Measurements from ENCODE around the gene NR2E3. TPM values are rescaled to one million over a fixed set of nuclear protein-coding genes. Genes with fewer than 3 reads are reported as not detected.

The NR2E3 gene
- total and polyA plus RNA-seq, 9 of the 15 experiments (the other 6 are each of a cell fraction or from before 2014, with no cell fraction given) = not detected

GRCh38 chr15:71808311-71809020, 1.9 kb upstream of the NR2E3 start (continued):
- TF ChIP-seq, protein P1, sequence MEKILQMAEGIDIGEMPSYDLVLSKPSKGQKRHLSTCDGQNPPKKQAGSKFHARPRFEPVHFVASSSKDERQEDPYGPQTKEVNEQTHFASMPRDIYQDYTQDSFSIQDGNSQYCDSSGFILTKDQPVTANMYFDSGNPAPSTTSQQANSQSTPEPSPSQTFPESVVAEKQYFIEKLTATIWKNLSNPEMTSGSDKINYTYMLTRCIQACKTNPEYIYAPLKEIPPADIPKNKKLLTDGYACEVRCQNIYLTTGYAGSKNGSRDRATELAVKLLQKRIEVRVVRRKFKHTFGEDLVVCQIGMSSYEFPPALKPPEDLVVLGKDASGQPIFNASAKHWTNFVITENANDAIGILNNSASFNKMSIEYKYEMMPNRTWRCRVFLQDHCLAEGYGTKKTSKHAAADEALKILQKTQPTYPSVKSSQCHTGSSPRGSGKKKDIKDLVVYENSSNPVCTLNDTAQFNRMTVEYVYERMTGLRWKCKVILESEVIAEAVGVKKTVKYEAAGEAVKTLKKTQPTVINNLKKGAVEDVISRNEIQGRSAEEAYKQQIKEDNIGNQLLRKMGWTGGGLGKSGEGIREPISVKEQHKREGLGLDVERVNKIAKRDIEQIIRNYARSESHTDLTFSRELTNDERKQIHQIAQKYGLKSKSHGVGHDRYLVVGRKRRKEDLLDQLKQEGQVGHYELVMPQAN (IDR thresholded peaks at IDR 0.05; ENCODE audit: borderline replicate concordance) = no peak
- no peak for TF ChIP-seq NCOA2 (IDR thresholded peaks at IDR 0.05; ENCODE audit: partially characterized antibody in 2 of 2)
- no peak for TF ChIP-seq TCFL5 (CRISPR knock-in tag; conservative IDR thresholded peaks at IDR 0.05)

DNA sequence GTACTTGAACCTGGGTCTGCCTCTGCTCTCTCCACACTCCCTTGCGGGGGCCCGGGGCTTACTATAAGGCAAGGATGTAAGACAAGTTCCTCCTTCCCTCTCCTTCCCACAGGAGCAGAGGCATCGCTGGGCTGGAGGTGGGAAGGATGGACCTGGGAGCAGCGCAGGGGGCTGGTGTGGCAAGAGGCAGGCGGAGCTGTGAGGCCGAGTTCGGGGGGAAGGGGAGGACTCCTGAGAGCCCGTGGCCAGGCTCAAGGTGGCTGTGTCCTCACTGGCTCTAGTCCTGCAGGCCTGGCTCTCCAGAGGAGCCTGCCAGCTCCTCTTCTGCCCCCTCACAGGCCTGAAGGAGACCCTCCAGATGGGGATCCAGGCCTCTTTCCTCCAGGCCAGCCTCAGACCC, 1.0 kb upstream of the NR2E3 start:
- Histone ChIP-seq H2AFZ (ENCODE audit: low read depth, low read length) (no peak overlapping the region), H3K9ac (ENCODE audit: insufficient read depth in 1 of 2, low read depth in 2 of 2, low read length in 2 of 2) (no peak overlapping the region), H3K9me3 (replicated peaks; ENCODE audit: control insufficient read depth, insufficient read depth, low read depth, low read length) (no peaks in the 10 kb centered on the region), H3K9me1 (ENCODE audit: control insufficient read depth, insufficient read depth, low read length) (no peaks in the 10 kb centered on the region), H3K4me3 (no peak overlapping the region), H3K36me3 (ENCODE audit: control insufficient read depth, insufficient read depth, low read length) (no peaks in the 10 kb centered on the region), H3K27ac (ENCODE audit: extremely low read depth, low read depth, low read length) (no peak overlapping the region), H3K79me2 (ENCODE audit: control insufficient read depth, insufficient read depth, low read length) (no peaks in the 10 kb centered on the region), H3K4me2 (ENCODE audit: insufficient read depth, low read length) (no peak overlapping the region), H3K27me3 (ENCODE audit: control insufficient read depth in 2 of 2, insufficient read depth in 2 of 2, low read length in 2 of 2) (peaks cover 35 to 63% of the 10 kb centered on the region in 2 experiments; a peak in 4 of 5 replicates), H3K4me1 (replicated peaks in 1 of 2; ENCODE audit: control insufficient read depth in 2 of 2, insufficient read depth in 2 of 2, low read length in 2 of 2) (peaks cover 0 to 6% of the 10 kb centered on the region in 2 experiments; a peak in 2 of 5 replicates), H4K20me1 (replicated peaks; ENCODE audit: control insufficient read depth, insufficient read depth, low read length) (peaks cover 5% of the 10 kb centered on the region)
- TF ChIP-seq ZNF354B (CRISPR knock-in tag; IDR thresholded peaks at IDR 0.05) = no peak
- TF ChIP-seq TSHZ1 (CRISPR knock-in tag; IDR thresholded peaks at IDR 0.05) = no peak
- no peak for TF ChIP-seq ZNF212 (CRISPR knock-in tag; IDR thresholded peaks at IDR 0.05)
- no peak for TF ChIP-seq SMARCE1 (IDR thresholded peaks at IDR 0.05)
- FAIRE-seq = no peak
- no peak for DNase-seq (ENCODE audit: extremely low read depth in 1 of 4, low spot score in 3 of 4)
- intact Hi-C loops (cut with micrococcal nuclease) = loop anchor here (10.0 kb wide), 2 partner anchors 365 to 425 kb away; no protein-coding TSS in a partner anchor
- in situ Hi-C loops (cut with MboI) = loop anchor here (5.0 kb wide), 1 partner anchor 343 kb away; no protein-coding TSS in a partner anchor
- 1% methylated on average over 7 of the region's 8 CpGs for WGBS (ENCODE audit: insufficient coverage, low coverage, missing lambda C conversion rate)
- ChIA-PET CTCF (ENCODE audit: low intra/inter-chr PET ratio) (no interaction called here), POLR2A (no interaction called here)
- ATAC-seq = no peak
- BruUV-seq (replicated peaks) = no TSS peak

Data from K562 (cell line).